ENCODE results near the gene RPS2. TPM values are rescaled to one million over a fixed set of nuclear protein-coding genes. Genes with fewer than 3 reads are reported as not detected.
A peak's percentile ranks its signal among the peaks of the same experiment; 100 is the strongest.

The RPS2 gene
- total and polyA plus RNA-seq, 2 of the 8 experiments (the other 6 are each of a cell fraction or from before 2014, with no cell fraction given), result 4,042 to 16,783 TPM

DNA sequence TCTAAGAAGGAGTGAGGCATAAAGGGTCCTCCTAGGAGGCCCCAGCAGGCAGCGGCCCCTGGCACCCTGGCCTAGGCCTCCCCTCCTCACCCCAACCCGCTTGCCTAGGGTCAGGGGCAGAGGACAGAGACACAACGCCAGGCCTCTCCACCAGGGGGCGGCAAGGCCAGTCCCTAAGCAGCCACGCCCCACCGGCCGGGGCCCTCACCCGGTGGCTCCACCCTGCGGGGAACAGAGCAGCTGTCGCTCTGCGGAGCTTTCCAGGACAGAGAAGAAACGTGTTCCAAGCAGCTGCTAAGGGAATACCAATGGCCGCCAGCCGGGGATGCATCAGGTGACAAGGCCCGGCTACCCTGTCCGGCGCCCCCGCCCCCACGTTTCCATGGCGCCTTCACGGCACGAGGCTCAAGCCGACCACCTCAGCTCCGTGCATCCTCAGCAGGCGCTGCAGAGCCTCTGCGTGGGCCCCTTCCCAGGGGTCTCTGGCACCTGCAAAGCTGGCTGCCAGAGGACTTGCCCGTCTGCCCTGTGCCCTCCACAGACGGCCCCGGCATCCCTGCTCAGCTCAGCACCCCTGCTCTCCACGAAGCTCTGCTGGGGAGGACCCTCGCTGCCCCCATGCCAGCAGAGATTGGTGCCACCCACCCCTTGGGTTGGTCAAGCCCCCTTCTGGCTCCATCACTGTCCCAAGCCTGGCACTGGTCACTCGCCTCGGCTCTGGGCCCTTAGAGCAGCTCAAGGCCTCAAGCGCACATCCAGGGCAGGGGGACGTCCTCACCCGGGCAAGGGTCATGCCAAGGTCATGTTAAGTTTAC lies 39.4 kb upstream of the RPS2 start (continued):
- TF ChIP-seq, protein P1, sequence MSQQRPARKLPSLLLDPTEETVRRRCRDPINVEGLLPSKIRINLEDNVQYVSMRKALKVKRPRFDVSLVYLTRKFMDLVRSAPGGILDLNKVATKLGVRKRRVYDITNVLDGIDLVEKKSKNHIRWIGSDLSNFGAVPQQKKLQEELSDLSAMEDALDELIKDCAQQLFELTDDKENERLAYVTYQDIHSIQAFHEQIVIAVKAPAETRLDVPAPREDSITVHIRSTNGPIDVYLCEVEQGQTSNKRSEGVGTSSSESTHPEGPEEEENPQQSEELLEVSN (IDR thresholded peaks at IDR 0.05), result peak; percentile 81
- TF ChIP-seq EZH2 (IDR thresholded peaks at IDR 0.05; ENCODE audit: low read depth, low read length, severe bottlenecking), result no peak
- no peak for TF ChIP-seq RXRA (IDR thresholded peaks at IDR 0.05; ENCODE audit: insufficient read depth, low read depth, low read length)
- TF ChIP-seq SRF (IDR thresholded peaks at IDR 0.05; ENCODE audit: low read depth, low read length), result no peak
- TF ChIP-seq MAFK (IDR thresholded peaks at IDR 0.05; ENCODE audit: low read depth, low read length), result no peak
- TF ChIP-seq, protein P2, sequence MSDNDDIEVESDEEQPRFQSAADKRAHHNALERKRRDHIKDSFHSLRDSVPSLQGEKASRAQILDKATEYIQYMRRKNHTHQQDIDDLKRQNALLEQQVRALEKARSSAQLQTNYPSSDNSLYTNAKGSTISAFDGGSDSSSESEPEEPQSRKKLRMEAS (IDR thresholded peaks at IDR 0.05), result peak; percentile 89; the same call in 1 of the 2 replicates
- no peak for TF ChIP-seq ASH2L (IDR thresholded peaks at IDR 0.05; ENCODE audit: low read length)
- 0 out of 2 replicates have a peak, but pooled peaks have one; percentile 36 for TF ChIP-seq TBP (IDR thresholded peaks at IDR 0.05; ENCODE audit: low read depth, low read length)
- no peak for TF ChIP-seq SAP30 (IDR thresholded peaks at IDR 0.05; ENCODE audit: insufficient read depth, insufficient replicate concordance, low read length)
- TF ChIP-seq, protein P3, sequence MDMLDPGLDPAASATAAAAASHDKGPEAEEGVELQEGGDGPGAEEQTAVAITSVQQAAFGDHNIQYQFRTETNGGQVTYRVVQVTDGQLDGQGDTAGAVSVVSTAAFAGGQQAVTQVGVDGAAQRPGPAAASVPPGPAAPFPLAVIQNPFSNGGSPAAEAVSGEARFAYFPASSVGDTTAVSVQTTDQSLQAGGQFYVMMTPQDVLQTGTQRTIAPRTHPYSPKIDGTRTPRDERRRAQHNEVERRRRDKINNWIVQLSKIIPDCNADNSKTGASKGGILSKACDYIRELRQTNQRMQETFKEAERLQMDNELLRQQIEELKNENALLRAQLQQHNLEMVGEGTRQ (IDR thresholded peaks at IDR 0.05; ENCODE audit: low read length), result peak; percentile 53
- peak; percentile 76 for TF ChIP-seq TAF7 (optimal IDR thresholded peaks at IDR 0.05; ENCODE audit: borderline replicate concordance, low read depth, low read length)
- peak; percentile 93 to 98; a peak in 3 of 4 replicates for TF ChIP-seq SIN3A (conservative IDR thresholded peaks at IDR 0.05 in 1 of 2, IDR thresholded peaks at IDR 0.05 in 1 of 2; ENCODE audit: low read depth in 1 of 2, low read length in 2 of 2)
- peak; percentile 69; the same call in 1 of the 2 replicates for TF ChIP-seq CREB1 (IDR thresholded peaks at IDR 0.05)
- no peak; the same call in 1 of the 2 replicates for TF ChIP-seq CHD2 (IDR thresholded peaks at IDR 0.05; ENCODE audit: low read length)
- peak; percentile 95 for TF ChIP-seq YY1 (IDR thresholded peaks at IDR 0.05; ENCODE audit: low read depth, low read length)
- TF ChIP-seq RAD21 (IDR thresholded peaks at IDR 0.05 in 1 of 2, conservative IDR thresholded peaks at IDR 0.05 in 1 of 2; ENCODE audit: low read depth in 2 of 2, low read length in 2 of 2), result peak; percentile 55 to 62
- no peak for TF ChIP-seq POLR2A (IDR thresholded peaks at IDR 0.05; ENCODE audit: control extremely low read depth in 1 of 2, low read depth in 2 of 2, low read length in 2 of 2)
- TF ChIP-seq KDM1A (IDR thresholded peaks at IDR 0.05; ENCODE audit: borderline replicate concordance, low read length), result no peak
- TF ChIP-seq BCL11A (IDR thresholded peaks at IDR 0.05; ENCODE audit: low read depth in 2 of 2, low read length in 2 of 2), result no peak

All from H1 (cell line).